Stimulated activated CD8-positive, alpha-beta memory T cell treated with anti-CD3 and anti-CD28 coated beads, Interleukin-4, amount 100 ng/mL, for 48 hours (primary cell): Measurements from ENCODE around the gene ZCCHC7.
"Not testable (repeated sequence)": the region's sequence is repeated elsewhere in the genome, so short reads cannot be mapped to it uniquely, and the experiment has no call there.

Experiments
- DNase-seq: peaks from one replicate; pipeline ENCODE4 v3.0.0-alpha.2; 2020

ZCCHC7 gene

GRCh38 chr9:37301042-37301853 is 180.9 kb downstream of the ZCCHC7 start:
- DNase-seq = no peak

- no peak for DNase-seq
These were observed 181.4 kb downstream of the ZCCHC7 start for GRCh38 chr9:37301854-37302172.

- DNase-seq = no peak
These were observed 181.9 kb downstream of the ZCCHC7 start for GRCh38 chr9:37302277-37302676.

- DNase-seq = not testable (repeated sequence)
These were observed 182.9 kb downstream of the ZCCHC7 start for GRCh38 chr9:37303272-37303671.

GRCh38 chr9:37309136-37309535 is 188.8 kb downstream of the ZCCHC7 start:
- DNase-seq = no peak

- DNase-seq = no peak
These were observed 191.7 kb downstream of the ZCCHC7 start for GRCh38 chr9:37311938-37312708.

- DNase-seq = no peak
These were observed 203.9 kb downstream of the ZCCHC7 start for GRCh38 chr9:37324261-37324683.

GRCh38 chr9:37324691-37325490 is 204.5 kb downstream of the ZCCHC7 start:
- no peak for DNase-seq

GRCh38 chr9:37325778-37326177 is 205.4 kb downstream of the ZCCHC7 start:
- DNase-seq = no peak

GRCh38 chr9:37327553-37327952 is 207.2 kb downstream of the ZCCHC7 start:
- no peak for DNase-seq

- DNase-seq = no peak
These were observed 208.3 kb downstream of the ZCCHC7 start for GRCh38 chr9:37328556-37329227.

GRCh38 chr9:37329576-37329975 is 209.2 kb downstream of the ZCCHC7 start:
- no peak for DNase-seq

GRCh38 chr9:37331871-37332270 is 211.5 kb downstream of the ZCCHC7 start:
- DNase-seq = no peak

- no peak for DNase-seq
These were observed 212.2 kb downstream of the ZCCHC7 start for GRCh38 chr9:37332578-37332977.

- DNase-seq = no peak
These were observed 212.9 kb downstream of the ZCCHC7 start for GRCh38 chr9:37333288-37333687.

- no peak for DNase-seq
These were observed 214.9 kb downstream of the ZCCHC7 start for GRCh38 chr9:37335238-37335637.

- no peak for DNase-seq
These were observed 215.8 kb downstream of the ZCCHC7 start for GRCh38 chr9:37336150-37336549.

- DNase-seq = no peak
These were observed 217.0 kb downstream of the ZCCHC7 start for GRCh38 chr9:37337301-37337890.

GRCh38 chr9:37338218-37338617 is 217.8 kb downstream of the ZCCHC7 start:
- DNase-seq = no peak

- DNase-seq = no peak
These were observed 219.5 kb downstream of the ZCCHC7 start for GRCh38 chr9:37339923-37340322.

- no peak for DNase-seq
These were observed 220.6 kb downstream of the ZCCHC7 start for GRCh38 chr9:37340961-37341360.

- DNase-seq = no peak
These were observed 221.3 kb downstream of the ZCCHC7 start for GRCh38 chr9:37341704-37342103.

GRCh38 chr9:37342493-37342892 is 222.1 kb downstream of the ZCCHC7 start:
- no peak for DNase-seq
